Right lobe of liver (tissue), 4 donors: ENCODE data around the gene KLC1.

ENCODE experiments used
- POLR2A ChIP-seq: fragments of 450-650 bp; IDR thresholded peaks from one replicate; pipeline ENCODE4 v1.6.1; 2017; ENCODE audit warnings: antibody characterized with exemption, mild to moderate bottlenecking
- TF ChIP-seq, protein P1 (sequence below), 4 donors: fragments of 200-600 bp in 3 of 4; fragments of 450-650 bp in 1 of 4; IDR thresholded peaks; one replicate each; pipeline versions ENCODE4 v1.5.1 to v1.8.0; 2016 to 2022; ENCODE audit warnings: antibody characterized with exemption in 4 of 4, mild to moderate bottlenecking in 2 of 4
- donor health status: DM: no; HTN: no; CAD: no.
- donor health status: DM: no; HTN: no; CAD: no.
- donor health status: DM: no; HTN: yes; CAD: no.

DNA sequence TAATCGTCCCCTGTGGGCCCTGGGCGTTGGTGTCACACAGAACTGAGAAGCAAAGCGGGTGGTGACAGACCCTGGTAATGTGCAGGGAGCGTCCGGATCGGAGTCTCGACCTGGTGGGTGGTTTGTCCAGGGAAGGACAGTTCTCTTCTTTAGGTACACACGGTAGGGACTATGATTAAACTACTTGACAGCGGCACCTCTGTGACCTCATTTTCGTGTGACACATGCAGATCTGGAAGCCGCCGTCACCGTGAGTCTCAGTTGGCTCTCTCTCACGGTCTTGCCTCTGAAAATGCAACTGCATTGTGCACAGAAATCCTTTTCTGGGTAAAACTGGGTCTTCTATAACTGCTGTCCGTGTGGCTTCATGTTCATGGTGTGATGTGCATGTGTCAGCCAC, 54.1 kb downstream of the KLC1 start:
- TF ChIP-seq, protein P1, sequence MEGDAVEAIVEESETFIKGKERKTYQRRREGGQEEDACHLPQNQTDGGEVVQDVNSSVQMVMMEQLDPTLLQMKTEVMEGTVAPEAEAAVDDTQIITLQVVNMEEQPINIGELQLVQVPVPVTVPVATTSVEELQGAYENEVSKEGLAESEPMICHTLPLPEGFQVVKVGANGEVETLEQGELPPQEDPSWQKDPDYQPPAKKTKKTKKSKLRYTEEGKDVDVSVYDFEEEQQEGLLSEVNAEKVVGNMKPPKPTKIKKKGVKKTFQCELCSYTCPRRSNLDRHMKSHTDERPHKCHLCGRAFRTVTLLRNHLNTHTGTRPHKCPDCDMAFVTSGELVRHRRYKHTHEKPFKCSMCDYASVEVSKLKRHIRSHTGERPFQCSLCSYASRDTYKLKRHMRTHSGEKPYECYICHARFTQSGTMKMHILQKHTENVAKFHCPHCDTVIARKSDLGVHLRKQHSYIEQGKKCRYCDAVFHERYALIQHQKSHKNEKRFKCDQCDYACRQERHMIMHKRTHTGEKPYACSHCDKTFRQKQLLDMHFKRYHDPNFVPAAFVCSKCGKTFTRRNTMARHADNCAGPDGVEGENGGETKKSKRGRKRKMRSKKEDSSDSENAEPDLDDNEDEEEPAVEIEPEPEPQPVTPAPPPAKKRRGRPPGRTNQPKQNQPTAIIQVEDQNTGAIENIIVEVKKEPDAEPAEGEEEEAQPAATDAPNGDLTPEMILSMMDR (IDR thresholded peaks at IDR 0.05), result no peak
- no peak for TF ChIP-seq POLR2A
